HG03354 (cell line): ENCODE data around the gene TGFB3.

Experiments
- ATAC-seq: cut with Tn5 transposase; IDR thresholded peaks from one replicate; pipeline ENCODE4 v1.9.1; 2021; ENCODE audit warnings: mild to moderate bottlenecking; ENCODE audit not compliant: unreplicated experiment, poor library complexity, severe bottlenecking

The TGFB3 gene

GRCh38 chr14:75989134-75989533 lies 7.3 kb upstream of the TGFB3 start:
- ATAC-seq = no peak

- ATAC-seq = no peak
Measured at GRCh38 chr14:75987201-75987970, 5.6 kb upstream of the TGFB3 start.

GRCh38 chr14:75986439-75986765 lies 4.6 kb upstream of the TGFB3 start:
- no peak for ATAC-seq

GRCh38 chr14:75985618-75986438 lies 4.0 kb upstream of the TGFB3 start, which contains the start of gene IFT43:
Gene IFT43, plus strand, starts transcription at chr14:75985763. Its CDS starts 24 bp downstream, at chr14:75985787.
- peak; percentile 74 for ATAC-seq

GRCh38 chr14:75984674-75985073 lies 2.9 kb upstream of the TGFB3 start:
- ATAC-seq = no peak

- ATAC-seq = no peak
Measured at GRCh38 chr14:75983019-75983358, 1.2 kb upstream of the TGFB3 start.

GRCh38 chr14:75982266-75983018 lies 647 bp upstream of the TGFB3 start:
- peak; percentile 57 for ATAC-seq

GRCh38 chr14:75980856-75981255 lies 939 bp downstream of the TGFB3 start:
- ATAC-seq = no peak

GRCh38 chr14:75979648-75980565 lies 1.9 kb downstream of the TGFB3 start:
- ATAC-seq = no peak

GRCh38 chr14:75979071-75979571 lies 2.7 kb downstream of the TGFB3 start:
- no peak for ATAC-seq

- ATAC-seq = no peak
Measured at GRCh38 chr14:75978249-75978731, 3.5 kb downstream of the TGFB3 start.

GRCh38 chr14:75977582-75977943 lies 4.2 kb downstream of the TGFB3 start:
- no peak for ATAC-seq

GRCh38 chr14:75976826-75977581 lies 4.8 kb downstream of the TGFB3 start:
- ATAC-seq = no peak

GRCh38 chr14:75972801-75973421 lies 8.9 kb downstream of the TGFB3 start:
- ATAC-seq = no peak

- no peak for ATAC-seq
Measured at GRCh38 chr14:75971509-75971908, 10.3 kb downstream of the TGFB3 start.

- no peak for ATAC-seq
Measured at GRCh38 chr14:75970989-75971388, 10.8 kb downstream of the TGFB3 start.

- no peak for ATAC-seq
Measured at GRCh38 chr14:75969891-75970290, 11.9 kb downstream of the TGFB3 start.

GRCh38 chr14:75969126-75969525 lies 12.7 kb downstream of the TGFB3 start:
- ATAC-seq = no peak
